GM12878 (cell line): ENCODE data around the gene BDNF.
"Not testable (repeated sequence)": the region's sequence is repeated elsewhere in the genome, so short reads cannot be mapped to it uniquely, and the experiment has no call there.

Experiments used
- CHD1 ChIP-seq: IDR thresholded peaks from 2 replicates; pipeline ENCODE4 v1.6.1; 2012; ENCODE audit warnings: low read depth, low read length, improper control_type of control experiment
- EED ChIP-seq: sonication (generic); IDR thresholded peaks from 2 replicates; pipeline ENCODE4 v1.6.1; 2016; ENCODE audit warnings: antibody characterized with exemption, low read depth
- JUND ChIP-seq: IDR thresholded peaks from 2 replicates; pipeline ENCODE4 v1.6.1; 2012; ENCODE audit warnings: low read depth, mild to moderate bottlenecking, low read length, improper control_type of control experiment, moderate library complexity
- POLR2AphosphoS5 ChIP-seq: IDR thresholded peaks from 2 replicates; pipeline ENCODE4 v1.6.1; 2011; ENCODE audit warnings: mild to moderate bottlenecking, low read length, inconsistent platforms
- REST ChIP-seq: IDR thresholded peaks from 2 replicates; pipeline ENCODE4 v1.6.1; 2012; ENCODE audit warnings: mild to moderate bottlenecking, low read depth, low read length
- SMC3 ChIP-seq: IDR thresholded peaks from 2 replicates; pipeline ENCODE4 v1.6.1; 2011; ENCODE audit warnings: low read length, improper control_type of control experiment, borderline replicate concordance
- SREBF1 ChIP-seq: IDR thresholded peaks from 2 replicates; pipeline ENCODE4 v1.6.1; 2012; ENCODE audit warnings: mild to moderate bottlenecking, low read length
- SUZ12 ChIP-seq: fragments of 200-600 bp; sonication (generic); IDR thresholded peaks from one replicate; pipeline ENCODE4 v1.6.1; 2018; ENCODE audit warnings: antibody characterized with exemption, mild to moderate bottlenecking; ENCODE audit not compliant: unreplicated experiment
- TCF12 ChIP-seq: IDR thresholded peaks from 2 replicates; pipeline ENCODE4 v1.6.1; 2011; ENCODE audit warnings: low read depth, mild to moderate bottlenecking, low read length
- ZSCAN29 ChIP-seq: fragments of 450-650 bp; IDR thresholded peaks from 2 replicates; pipeline ENCODE4 v1.6.1; 2017; ENCODE audit warnings: mild to moderate bottlenecking, moderate library complexity
- TF ChIP-seq, protein P1 (sequence below), 3 experiments: IDR thresholded peaks in 2 of 3; conservative IDR thresholded peaks in 1 of 3; 2 replicates each; pipeline ENCODE4 v1.5.1; 2011; ENCODE audit warnings: low read depth in 3 of 3, low read length in 3 of 3, mild to moderate bottlenecking in 3 of 3, control low read depth in 2 of 3, moderate library complexity in 2 of 3, inconsistent platforms in 1 of 3, mixed read lengths in 1 of 3; ENCODE audit not compliant: control insufficient read depth in 2 of 3, insufficient read depth in 1 of 3; ENCODE audit errors: extremely low read depth in 1 of 3
- TF ChIP-seq, protein P2 (sequence below): fragments of 450-650 bp; IDR thresholded peaks from 2 replicates; pipeline ENCODE4 v1.6.1; 2017; ENCODE audit warnings: mild to moderate bottlenecking, moderate library complexity
- TF ChIP-seq, protein P3 (sequence below): fragments of 450-650 bp; IDR thresholded peaks from 2 replicates; pipeline ENCODE4 v1.6.1; 2016; ENCODE audit warnings: mild to moderate bottlenecking

DNA sequence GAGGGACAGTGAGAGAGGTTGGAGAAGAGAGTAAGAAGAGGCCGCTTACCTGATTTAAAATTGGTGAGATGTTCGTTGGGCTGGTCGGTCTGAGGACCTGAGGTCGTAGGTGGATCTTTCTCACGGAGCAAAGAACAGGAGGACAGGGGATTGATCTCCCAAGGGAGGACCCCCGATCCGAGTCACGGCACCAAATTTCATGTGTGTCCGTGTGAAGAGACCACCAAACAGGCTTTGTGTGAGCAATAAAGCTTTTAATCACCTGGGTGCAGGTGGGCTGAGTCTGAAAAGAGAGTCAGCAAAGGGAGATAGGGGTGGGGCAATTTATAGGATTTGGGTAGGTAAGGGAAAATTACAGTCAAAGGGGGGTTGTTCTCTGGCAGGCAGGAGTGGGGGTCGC lies 66.0 kb downstream of the BDNF start:
- not testable (repeated sequence) for TF ChIP-seq SREBF1, ZSCAN29, CHD1, SMC3, SUZ12, JUND, TCF12, POLR2AphosphoS5, REST, EED
- TF ChIP-seq, protein P1, sequence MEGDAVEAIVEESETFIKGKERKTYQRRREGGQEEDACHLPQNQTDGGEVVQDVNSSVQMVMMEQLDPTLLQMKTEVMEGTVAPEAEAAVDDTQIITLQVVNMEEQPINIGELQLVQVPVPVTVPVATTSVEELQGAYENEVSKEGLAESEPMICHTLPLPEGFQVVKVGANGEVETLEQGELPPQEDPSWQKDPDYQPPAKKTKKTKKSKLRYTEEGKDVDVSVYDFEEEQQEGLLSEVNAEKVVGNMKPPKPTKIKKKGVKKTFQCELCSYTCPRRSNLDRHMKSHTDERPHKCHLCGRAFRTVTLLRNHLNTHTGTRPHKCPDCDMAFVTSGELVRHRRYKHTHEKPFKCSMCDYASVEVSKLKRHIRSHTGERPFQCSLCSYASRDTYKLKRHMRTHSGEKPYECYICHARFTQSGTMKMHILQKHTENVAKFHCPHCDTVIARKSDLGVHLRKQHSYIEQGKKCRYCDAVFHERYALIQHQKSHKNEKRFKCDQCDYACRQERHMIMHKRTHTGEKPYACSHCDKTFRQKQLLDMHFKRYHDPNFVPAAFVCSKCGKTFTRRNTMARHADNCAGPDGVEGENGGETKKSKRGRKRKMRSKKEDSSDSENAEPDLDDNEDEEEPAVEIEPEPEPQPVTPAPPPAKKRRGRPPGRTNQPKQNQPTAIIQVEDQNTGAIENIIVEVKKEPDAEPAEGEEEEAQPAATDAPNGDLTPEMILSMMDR (IDR thresholded peaks at IDR 0.05 in 2 of 3, conservative IDR thresholded peaks at IDR 0.05 in 1 of 3; ENCODE audit: control insufficient read depth in 2 of 3, extremely low read depth in 1 of 3, insufficient read depth in 1 of 3, low read depth in 3 of 3, low read length in 3 of 3) = not testable (repeated sequence)
- TF ChIP-seq, protein P2, sequence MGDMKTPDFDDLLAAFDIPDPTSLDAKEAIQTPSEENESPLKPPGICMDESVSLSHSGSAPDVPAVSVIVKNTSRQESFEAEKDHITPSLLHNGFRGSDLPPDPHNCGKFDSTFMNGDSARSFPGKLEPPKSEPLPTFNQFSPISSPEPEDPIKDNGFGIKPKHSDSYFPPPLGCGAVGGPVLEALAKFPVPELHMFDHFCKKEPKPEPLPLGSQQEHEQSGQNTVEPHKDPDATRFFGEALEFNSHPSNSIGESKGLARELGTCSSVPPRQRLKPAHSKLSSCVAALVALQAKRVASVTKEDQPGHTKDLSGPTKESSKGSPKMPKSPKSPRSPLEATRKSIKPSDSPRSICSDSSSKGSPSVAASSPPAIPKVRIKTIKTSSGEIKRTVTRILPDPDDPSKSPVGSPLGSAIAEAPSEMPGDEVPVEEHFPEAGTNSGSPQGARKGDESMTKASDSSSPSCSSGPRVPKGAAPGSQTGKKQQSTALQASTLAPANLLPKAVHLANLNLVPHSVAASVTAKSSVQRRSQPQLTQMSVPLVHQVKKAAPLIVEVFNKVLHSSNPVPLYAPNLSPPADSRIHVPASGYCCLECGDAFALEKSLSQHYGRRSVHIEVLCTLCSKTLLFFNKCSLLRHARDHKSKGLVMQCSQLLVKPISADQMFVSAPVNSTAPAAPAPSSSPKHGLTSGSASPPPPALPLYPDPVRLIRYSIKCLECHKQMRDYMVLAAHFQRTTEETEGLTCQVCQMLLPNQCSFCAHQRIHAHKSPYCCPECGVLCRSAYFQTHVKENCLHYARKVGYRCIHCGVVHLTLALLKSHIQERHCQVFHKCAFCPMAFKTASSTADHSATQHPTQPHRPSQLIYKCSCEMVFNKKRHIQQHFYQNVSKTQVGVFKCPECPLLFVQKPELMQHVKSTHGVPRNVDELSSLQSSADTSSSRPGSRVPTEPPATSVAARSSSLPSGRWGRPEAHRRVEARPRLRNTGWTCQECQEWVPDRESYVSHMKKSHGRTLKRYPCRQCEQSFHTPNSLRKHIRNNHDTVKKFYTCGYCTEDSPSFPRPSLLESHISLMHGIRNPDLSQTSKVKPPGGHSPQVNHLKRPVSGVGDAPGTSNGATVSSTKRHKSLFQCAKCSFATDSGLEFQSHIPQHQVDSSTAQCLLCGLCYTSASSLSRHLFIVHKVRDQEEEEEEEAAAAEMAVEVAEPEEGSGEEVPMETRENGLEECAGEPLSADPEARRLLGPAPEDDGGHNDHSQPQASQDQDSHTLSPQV = not testable (repeated sequence)
- TF ChIP-seq, protein P3, sequence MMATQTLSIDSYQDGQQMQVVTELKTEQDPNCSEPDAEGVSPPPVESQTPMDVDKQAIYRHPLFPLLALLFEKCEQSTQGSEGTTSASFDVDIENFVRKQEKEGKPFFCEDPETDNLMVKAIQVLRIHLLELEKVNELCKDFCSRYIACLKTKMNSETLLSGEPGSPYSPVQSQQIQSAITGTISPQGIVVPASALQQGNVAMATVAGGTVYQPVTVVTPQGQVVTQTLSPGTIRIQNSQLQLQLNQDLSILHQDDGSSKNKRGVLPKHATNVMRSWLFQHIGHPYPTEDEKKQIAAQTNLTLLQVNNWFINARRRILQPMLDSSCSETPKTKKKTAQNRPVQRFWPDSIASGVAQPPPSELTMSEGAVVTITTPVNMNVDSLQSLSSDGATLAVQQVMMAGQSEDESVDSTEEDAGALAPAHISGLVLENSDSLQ = not testable (repeated sequence)
